Measurements from ENCODE around the gene MAP2K4. TPM values are rescaled to one million over a fixed set of nuclear protein-coding genes. Genes with fewer than 3 reads are reported as not detected.
A peak's percentile ranks its signal among the peaks of the same experiment; 100 is the strongest.

Gene MAP2K4
- total and polyA plus RNA-seq, 2 of the 13 experiments (the other 11 are each of a cell fraction or from before 2014, with no cell fraction given): 21.5 to 35.6 TPM

- TF ChIP-seq TBX3 (IDR thresholded peaks at IDR 0.05; ENCODE audit: borderline replicate concordance): no peak
- TF ChIP-seq CBX2 (IDR thresholded peaks at IDR 0.05; ENCODE audit: low read depth, low read length): no peak
- TF ChIP-seq CBX2 (CRISPR knock-in tag; IDR thresholded peaks at IDR 0.05; ENCODE audit: low read depth): no peak
- no peak for TF ChIP-seq ZNF34 (CRISPR knock-in tag; IDR thresholded peaks at IDR 0.05; ENCODE audit: borderline replicate concordance)
- no peak for TF ChIP-seq GMEB1 (CRISPR knock-in tag; IDR thresholded peaks at IDR 0.05; ENCODE audit: borderline replicate concordance)
- no peak for TF ChIP-seq LCORL (IDR thresholded peaks at IDR 0.05)
- no peak for TF ChIP-seq LCORL (CRISPR knock-in tag; IDR thresholded peaks at IDR 0.05)
- TF ChIP-seq SOX5 (CRISPR knock-in tag; IDR thresholded peaks at IDR 0.05; ENCODE audit: borderline replicate concordance): no peak
- no peak for TF ChIP-seq DDIT3 (CRISPR knock-in tag; IDR thresholded peaks at IDR 0.05)
- peak; percentile 20 for TF ChIP-seq TEAD3 (CRISPR knock-in tag; optimal IDR thresholded peaks at IDR 0.05; ENCODE audit: borderline replicate concordance)
- no peak for TF ChIP-seq SMAD9 (CRISPR knock-in tag; IDR thresholded peaks at IDR 0.05)
- TF ChIP-seq MEIS2 (CRISPR knock-in tag; IDR thresholded peaks at IDR 0.05): no peak
- TF ChIP-seq MZF1 (CRISPR knock-in tag; IDR thresholded peaks at IDR 0.05; ENCODE audit: borderline replicate concordance): no peak
- no peak for TF ChIP-seq CAMTA2 (CRISPR knock-in tag; IDR thresholded peaks at IDR 0.05; ENCODE audit: borderline replicate concordance)
- TF ChIP-seq ZNF713 (CRISPR knock-in tag; IDR thresholded peaks at IDR 0.05): no peak
- TF ChIP-seq RARG (CRISPR knock-in tag; IDR thresholded peaks at IDR 0.05; ENCODE audit: low read depth): no peak
- TF ChIP-seq ZNF124 (CRISPR knock-in tag; IDR thresholded peaks at IDR 0.05): no peak
- TF ChIP-seq ZFX (CRISPR knock-in tag; IDR thresholded peaks at IDR 0.05; ENCODE audit: low read depth): peak; percentile 40; the same call in 1 of the 2 replicates
- TF ChIP-seq ZMYM3 (CRISPR knock-in tag; IDR thresholded peaks at IDR 0.05): no peak
- TF ChIP-seq KDM4B (CRISPR knock-in tag; IDR thresholded peaks at IDR 0.05): no peak
- TF ChIP-seq CREB1 (IDR thresholded peaks at IDR 0.05): no peak
- no peak for TF ChIP-seq CREB1 (CRISPR knock-in tag; IDR thresholded peaks at IDR 0.05)
- no peak for TF ChIP-seq FOXK2 (IDR thresholded peaks at IDR 0.05)
- TF ChIP-seq MLLT10 (CRISPR knock-in tag; IDR thresholded peaks at IDR 0.05): no peak
- peak; percentile 78 for TF ChIP-seq TFAP4 (IDR thresholded peaks at IDR 0.05; ENCODE audit: borderline replicate concordance, low read depth)
- no peak for TF ChIP-seq ZNF558 (CRISPR knock-in tag; IDR thresholded peaks at IDR 0.05; ENCODE audit: borderline replicate concordance)
- peak; percentile 50; the same call in 1 of the 2 replicates for TF ChIP-seq HOMEZ (CRISPR knock-in tag; IDR thresholded peaks at IDR 0.05; ENCODE audit: low read depth)
Measured at GRCh38 chr17:12085076-12085949, 64.6 kb downstream of the MAP2K4 start (continued).
